Sigmoid colon (tissue), 7 donors: ENCODE measurements around the gene NHP2. TPM values are rescaled to one million over a fixed set of nuclear protein-coding genes. Genes with fewer than 3 reads are reported as not detected.
A peak's percentile ranks its signal among the peaks of the same experiment; 100 is the strongest.
"Not testable (repeated sequence)": the region's sequence is repeated elsewhere in the genome, so short reads cannot be mapped to it uniquely, and the experiment has no call there.

Experiments
- DNase-seq: peaks from one replicate; pipeline ENCODE4 v3.0.0-alpha.2; 2019
- H3K27ac ChIP-seq, 4 donors: fragments of 200-600 bp; sonication (generic); one replicate each; pipeline ENCODE4 v1.5.1; 2016 to 2019; ENCODE audit warnings: mild to moderate bottlenecking in 1 of 4
- H3K27me3 ChIP-seq, 3 donors: fragments of 200-600 bp; sonication (generic); one replicate each; pipeline ENCODE4 v1.5.1; 2019; ENCODE audit warnings: mild to moderate bottlenecking in 1 of 3
- H3K36me3 ChIP-seq, 4 donors: fragments of 200-600 bp; sonication (generic); one replicate each; pipeline ENCODE4 v1.5.1; 2016 to 2019
- H3K4me1 ChIP-seq, 4 donors: fragments of 200-600 bp; sonication (generic); one replicate each; pipeline ENCODE4 v1.5.1; 2017 to 2019
- H3K4me3 ChIP-seq, 4 donors: fragments of 200-600 bp; sonication (generic); one replicate each; pipeline ENCODE4 v1.5.1; 2017 to 2019; ENCODE audit warnings: mild to moderate bottlenecking in 2 of 4, moderate library complexity in 1 of 4
- H3K9me3 ChIP-seq, 4 donors: fragments of 200-600 bp in 3 of 4; sonication (generic) in 3 of 4; one replicate each; pipeline versions ENCODE4 v1.5.1 to v1.6.1; 2013 to 2019
- CTCF ChIP-seq, 4 experiments: fragments of 450-650 bp in 3 of 4; fragments of 200-600 bp in 1 of 4; IDR thresholded peaks; one replicate each; pipeline ENCODE4 v1.5.1; 2016 to 2019; ENCODE audit warnings: antibody characterized with exemption in 4 of 4, mild to moderate bottlenecking in 3 of 4, moderate library complexity in 2 of 4
- EP300 ChIP-seq, 4 donors: sonication (generic); formaldehyde crosslinking; IDR thresholded peaks; one replicate each; pipeline ENCODE4 v1.6.1; 2017; ENCODE audit warnings: antibody characterized with exemption in 4 of 4
- POLR2A ChIP-seq, 2 donors: fragments of 450-650 bp; IDR thresholded peaks; one replicate each; pipeline ENCODE4 v1.6.1; 2016; ENCODE audit warnings: antibody characterized with exemption in 2 of 2, mild to moderate bottlenecking in 2 of 2, moderate library complexity in 2 of 2
- POLR2AphosphoS5 ChIP-seq, 4 donors: sonication (generic); formaldehyde crosslinking; IDR thresholded peaks; one replicate each; pipeline ENCODE4 v1.6.1; 2017; ENCODE audit warnings: antibody characterized with exemption in 4 of 4
- WGBS, 2 donors: extraction: QIAGEN DNeasy Blood & Tissue Kit; methylation state at CpG; one replicate each; pipeline ENCODE4 v1.1.7; 2013; 5-methylcytosine and 5-hydroxymethylcytosine counted together
- intact Hi-C: fragments of 100-400 bp; cut with DNase I; formaldehyde crosslinking; loops from one replicate; pipeline ENCODE4 v1.15.1; 2023
- polyA plus RNA-seq, 3 donors: library from polyadenylated mRNA; stranded (reverse); fragments of 200-250 nt; gene quantifications; one replicate each; pipeline ENCODE4 v1.2.3, GENCODE V29; 2013
- total RNA-seq, 4 donors: library from RNA; depleted of rRNA; stranded (reverse); fragments of >200 nt; gene quantifications; one replicate each; pipeline ENCODE4 v1.1.0, GENCODE V29; 2016
- donor health status: healthy with polysubstance abuse.
- donor health status: Bipolar disorder and iron deficiency.
- donor health status: healthy.

Gene NHP2
- total and polyA plus RNA-seq, 7 donors = 77.8 to 231 (median 165) TPM

- Histone ChIP-seq H3K4me3 (no peak overlapping the region), H3K27ac (no peak overlapping the region), H3K27me3 (no peaks in the 10 kb centered on the region), H3K9me3 (no peaks in the 10 kb centered on the region), H3K36me3 (peaks cover 9 to 77% (median 10%) of the 10 kb centered on the region in 4 donors), H3K4me1 (peaks cover 0 to 7% (median 0%) of the 10 kb centered on the region in 4 donors)
- intact Hi-C loops = loop anchor here (10.0 kb wide), 1 partner anchor 467 kb away; no protein-coding TSS in a partner anchor
- TF ChIP-seq POLR2AphosphoS5 (IDR thresholded peaks at IDR 0.05) (no peak), CTCF (IDR thresholded peaks at IDR 0.05) (no peak), POLR2A (IDR thresholded peaks at IDR 0.05) (no peak), EP300 (IDR thresholded peaks at IDR 0.05) (no peak)
- WGBS, 2 donors = 93 to 95% methylated on average over 12 of the region's 12 CpGs
- no peak for DNase-seq
Observed at GRCh38 chr5:178137991-178138390, 15.7 kb downstream of the NHP2 start.

- Histone ChIP-seq H3K36me3 (peaks cover 0 to 67% (median 7%) of the 10 kb centered on the region in 4 donors), H3K27me3 (no peaks in the 10 kb centered on the region), H3K4me1 (peaks cover 0 to 5% (median 3%) of the 10 kb centered on the region in 4 donors), H3K27ac (no peak overlapping the region), H3K9me3 (no peaks in the 10 kb centered on the region), H3K4me3 (no peak overlapping the region)
- intact Hi-C loops = loop anchor here (10.0 kb wide), 1 partner anchor 468 kb away; no protein-coding TSS in a partner anchor
- no peak for DNase-seq
- WGBS, 2 donors = 87 to 93% methylated on average over 10 of the region's 10 CpGs
- TF ChIP-seq POLR2AphosphoS5 (IDR thresholded peaks at IDR 0.05) = no peak
- no peak for TF ChIP-seq CTCF (IDR thresholded peaks at IDR 0.05)
- no peak for TF ChIP-seq EP300 (IDR thresholded peaks at IDR 0.05)
- no peak for TF ChIP-seq POLR2A (IDR thresholded peaks at IDR 0.05)
Observed at GRCh38 chr5:178136990-178137389, 16.7 kb downstream of the NHP2 start.

GRCh38 chr5:178131446-178131996, 22.2 kb downstream of the NHP2 start:
- no peak for DNase-seq
- intact Hi-C loops = loop anchor here (2.0 to 10.0 kb wide), 2 partner anchors 21 to 473 kb away; partner anchors contain the start of gene NHP2
- H3K4me1 ChIP-seq = peaks cover 0 to 19% (median 14%) of the 10 kb centered on the region in 4 donors
- H3K27me3 ChIP-seq = no peaks in the 10 kb centered on the region
- H3K36me3 ChIP-seq = peaks cover 0 to 27% (median 6%) of the 10 kb centered on the region in 4 donors
- WGBS, 2 donors = 9 to 36% methylated on average over 10 of the region's 10 CpGs
- TF ChIP-seq CTCF (IDR thresholded peaks at IDR 0.05) (no peak), POLR2A (IDR thresholded peaks at IDR 0.05) (no peak), EP300 (IDR thresholded peaks at IDR 0.05) (no peak), POLR2AphosphoS5 (IDR thresholded peaks at IDR 0.05) (no peak)
- peak overlapping the region; percentile 88 to 97 (median 91) for H3K27ac ChIP-seq
- peak overlapping the region; percentile 78 to 97 (median 86) for H3K4me3 ChIP-seq
- H3K9me3 ChIP-seq = no peaks in the 10 kb centered on the region

- H3K9me3 ChIP-seq = no peaks in the 10 kb centered on the region
- H3K27me3 ChIP-seq = no peaks in the 10 kb centered on the region
- DNase-seq = peak; percentile 91
- peak within 1 kb of the TSS; percentile 88 to 97 (median 91) for H3K27ac ChIP-seq
- H3K4me3 ChIP-seq = peak within 1 kb of the TSS; percentile 78 to 97 (median 86)
- peaks cover 0 to 19% (median 14%) of the 10 kb centered on the region in 4 donors for H3K4me1 ChIP-seq
- 0% methylated on average over 102 of the region's 102 CpGs for WGBS, 2 donors
- intact Hi-C loops = loop anchor here (2.0 to 10.0 kb wide), 2 partner anchors 22 to 474 kb away; partner anchors contain the start of gene NHP2
- H3K36me3 ChIP-seq = peaks cover 0 to 22% (median 2%) of the 10 kb centered on the region in 4 donors
- peak; percentile 24 to 68 for TF ChIP-seq POLR2A (IDR thresholded peaks at IDR 0.05)
- TF ChIP-seq POLR2AphosphoS5 (IDR thresholded peaks at IDR 0.05) = peak in 3 of 4 donors; percentile 58 to 86 (median 83)
- no peak for TF ChIP-seq CTCF (IDR thresholded peaks at IDR 0.05)
- TF ChIP-seq EP300 (IDR thresholded peaks at IDR 0.05) = no peak
Observed at GRCh38 chr5:178130576-178131445, 22.9 kb downstream of the NHP2 start, which contains the start of gene RMND5B. Gene RMND5B (plus strand): TSS chr5:178131014. CDS start chr5:178138120, 7,106 bp downstream.

GRCh38 chr5:178130234-178130575, 23.5 kb downstream of the NHP2 start:
- Histone ChIP-seq H3K27ac (peak overlapping the region; percentile 88 to 97 (median 91)), H3K36me3 (peaks cover 0 to 16% (median 0%) of the 10 kb centered on the region in 4 donors), H3K4me3 (peak overlapping the region; percentile 78 to 97 (median 86)), H3K4me1 (peaks cover 0 to 19% (median 14%) of the 10 kb centered on the region in 4 donors)
- 7 to 9% methylated on average over 11 of the region's 11 CpGs for WGBS, 2 donors
- not testable (repeated sequence) for H3K9me3 ChIP-seq, H3K27me3 ChIP-seq, DNase-seq
- intact Hi-C loops = loop anchor here (2.0 to 10.0 kb wide), 2 partner anchors 23 to 475 kb away; partner anchors contain the start of gene NHP2
